Measurements from ENCODE around the gene RGS5.

The RGS5 gene

DNA sequence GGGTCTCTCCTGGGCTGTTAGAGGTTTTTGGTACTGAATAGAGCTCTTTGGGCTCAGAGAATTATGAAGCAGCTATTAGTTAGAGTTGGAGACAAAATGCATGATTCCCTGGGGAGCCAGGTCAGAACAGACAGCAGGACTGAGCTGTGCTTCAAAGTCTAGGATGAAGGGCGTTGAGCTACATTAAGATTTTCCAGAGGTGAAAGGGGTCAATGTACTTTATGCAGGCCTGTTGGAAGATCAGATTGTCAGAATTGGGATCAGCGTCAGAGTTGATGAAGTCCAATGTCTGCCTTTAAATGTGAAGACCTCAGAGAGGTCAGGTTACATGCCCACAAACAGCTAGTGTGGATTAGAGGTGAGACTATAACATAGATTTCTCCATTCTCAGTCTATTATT, 53.8 kb downstream of the RGS5 start:
- Histone ChIP-seq H3K4me3 (ENCODE audit: low read length) (no peak overlapping the region), H2AFZ (ENCODE audit: low read depth, low read length) (no peak overlapping the region), H3K79me2 (ENCODE audit: low read length) (no peaks in the 10 kb centered on the region), H3K9ac (ENCODE audit: low read length) (no peak overlapping the region), H3K27me3 (ENCODE audit: low read depth, low read length) (peaks cover 3% of the 10 kb centered on the region; the same call in 1 of the 2 replicates), H3K4me1 (ENCODE audit: low read length) (no peaks in the 10 kb centered on the region), H3K36me3 (replicated peaks; ENCODE audit: low read depth, low read length) (no peaks in the 10 kb centered on the region), H4K20me1 (ENCODE audit: insufficient read depth, low read length) (no peaks in the 10 kb centered on the region), H3K27ac (ENCODE audit: low read length) (no peak overlapping the region), H3K9me3 (ENCODE audit: insufficient read depth, low read length) (no peaks in the 10 kb centered on the region), H3K4me2 (ENCODE audit: low read length) (no peak overlapping the region)
- TF ChIP-seq, protein P1, sequence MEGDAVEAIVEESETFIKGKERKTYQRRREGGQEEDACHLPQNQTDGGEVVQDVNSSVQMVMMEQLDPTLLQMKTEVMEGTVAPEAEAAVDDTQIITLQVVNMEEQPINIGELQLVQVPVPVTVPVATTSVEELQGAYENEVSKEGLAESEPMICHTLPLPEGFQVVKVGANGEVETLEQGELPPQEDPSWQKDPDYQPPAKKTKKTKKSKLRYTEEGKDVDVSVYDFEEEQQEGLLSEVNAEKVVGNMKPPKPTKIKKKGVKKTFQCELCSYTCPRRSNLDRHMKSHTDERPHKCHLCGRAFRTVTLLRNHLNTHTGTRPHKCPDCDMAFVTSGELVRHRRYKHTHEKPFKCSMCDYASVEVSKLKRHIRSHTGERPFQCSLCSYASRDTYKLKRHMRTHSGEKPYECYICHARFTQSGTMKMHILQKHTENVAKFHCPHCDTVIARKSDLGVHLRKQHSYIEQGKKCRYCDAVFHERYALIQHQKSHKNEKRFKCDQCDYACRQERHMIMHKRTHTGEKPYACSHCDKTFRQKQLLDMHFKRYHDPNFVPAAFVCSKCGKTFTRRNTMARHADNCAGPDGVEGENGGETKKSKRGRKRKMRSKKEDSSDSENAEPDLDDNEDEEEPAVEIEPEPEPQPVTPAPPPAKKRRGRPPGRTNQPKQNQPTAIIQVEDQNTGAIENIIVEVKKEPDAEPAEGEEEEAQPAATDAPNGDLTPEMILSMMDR (IDR thresholded peaks at IDR 0.05; ENCODE audit: low read depth, low read length) = no peak
- no peak for TF ChIP-seq EZH2phosphoT487 (IDR thresholded peaks at IDR 0.05; ENCODE audit: low read depth)

DNA sequence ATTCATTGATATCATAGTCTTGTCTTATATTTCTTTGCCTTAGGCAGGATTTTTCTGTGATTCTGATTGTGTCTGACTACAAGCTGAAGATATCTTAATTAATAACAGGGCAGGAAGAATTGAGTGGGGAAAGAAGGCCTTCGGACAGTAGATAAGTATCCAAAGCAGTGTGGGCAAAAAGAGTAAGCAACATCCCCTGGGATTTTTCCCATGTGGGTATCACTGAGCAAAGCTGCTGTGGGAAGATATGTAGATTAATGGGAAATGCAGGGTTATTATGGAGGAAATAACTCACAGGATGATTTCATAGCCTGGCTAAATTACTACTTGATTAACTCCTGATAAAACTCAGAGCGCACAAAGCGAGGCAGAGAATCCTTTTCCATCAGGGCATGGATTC, 55.7 kb downstream of the RGS5 start:
- Histone ChIP-seq H4K20me1 (ENCODE audit: insufficient read depth, low read length) (no peaks in the 10 kb centered on the region), H3K4me1 (ENCODE audit: low read length) (no peaks in the 10 kb centered on the region), H3K36me3 (replicated peaks; ENCODE audit: low read depth, low read length) (no peaks in the 10 kb centered on the region), H3K4me2 (ENCODE audit: low read length) (no peak overlapping the region), H2AFZ (ENCODE audit: low read depth, low read length) (no peak overlapping the region), H3K9ac (ENCODE audit: low read length) (no peak overlapping the region), H3K27me3 (ENCODE audit: low read depth, low read length) (peaks cover 3% of the 10 kb centered on the region; the same call in 1 of the 2 replicates), H3K27ac (ENCODE audit: low read length) (no peak overlapping the region), H3K79me2 (ENCODE audit: low read length) (no peaks in the 10 kb centered on the region), H3K9me3 (ENCODE audit: insufficient read depth, low read length) (no peaks in the 10 kb centered on the region), H3K4me3 (ENCODE audit: low read length) (no peak overlapping the region)
- TF ChIP-seq, protein P1 (IDR thresholded peaks at IDR 0.05; ENCODE audit: low read depth, low read length) = no peak
- no peak for TF ChIP-seq EZH2phosphoT487 (IDR thresholded peaks at IDR 0.05; ENCODE audit: low read depth)

DNA sequence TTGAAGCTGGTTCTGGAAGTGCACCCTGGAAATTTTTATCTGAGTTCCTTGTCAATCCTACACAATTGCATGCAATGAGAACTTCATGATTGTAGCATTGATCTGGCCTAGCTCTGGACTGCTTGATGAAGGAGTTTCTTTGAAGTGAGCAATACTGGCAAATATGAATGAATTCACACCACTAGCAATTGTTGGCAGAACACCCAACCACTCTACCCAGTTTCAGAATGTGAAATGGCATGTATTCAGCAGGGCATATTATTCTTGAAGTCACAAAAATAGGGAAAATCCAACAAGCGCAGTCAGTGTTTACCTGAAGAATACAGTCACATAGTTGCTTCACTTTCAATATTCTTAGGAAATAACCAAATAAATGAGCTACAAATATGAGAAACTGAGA, 57.3 kb downstream of the RGS5 start:
- Histone ChIP-seq H3K4me2 (ENCODE audit: low read length) (no peak overlapping the region), H3K36me3 (replicated peaks; ENCODE audit: low read depth, low read length) (no peaks in the 10 kb centered on the region), H3K27ac (ENCODE audit: low read length) (no peak overlapping the region), H4K20me1 (ENCODE audit: insufficient read depth, low read length) (no peaks in the 10 kb centered on the region), H3K4me1 (ENCODE audit: low read length) (no peaks in the 10 kb centered on the region), H3K9me3 (ENCODE audit: insufficient read depth, low read length) (no peaks in the 10 kb centered on the region), H2AFZ (ENCODE audit: low read depth, low read length) (no peak overlapping the region), H3K9ac (ENCODE audit: low read length) (no peak overlapping the region), H3K79me2 (ENCODE audit: low read length) (no peaks in the 10 kb centered on the region), H3K4me3 (ENCODE audit: low read length) (no peak overlapping the region), H3K27me3 (ENCODE audit: low read depth, low read length) (peaks cover 3% of the 10 kb centered on the region; the same call in 1 of the 2 replicates)
- TF ChIP-seq, protein P1 (IDR thresholded peaks at IDR 0.05; ENCODE audit: low read depth, low read length) = no peak
- TF ChIP-seq EZH2phosphoT487 (IDR thresholded peaks at IDR 0.05; ENCODE audit: low read depth) = no peak

DNA sequence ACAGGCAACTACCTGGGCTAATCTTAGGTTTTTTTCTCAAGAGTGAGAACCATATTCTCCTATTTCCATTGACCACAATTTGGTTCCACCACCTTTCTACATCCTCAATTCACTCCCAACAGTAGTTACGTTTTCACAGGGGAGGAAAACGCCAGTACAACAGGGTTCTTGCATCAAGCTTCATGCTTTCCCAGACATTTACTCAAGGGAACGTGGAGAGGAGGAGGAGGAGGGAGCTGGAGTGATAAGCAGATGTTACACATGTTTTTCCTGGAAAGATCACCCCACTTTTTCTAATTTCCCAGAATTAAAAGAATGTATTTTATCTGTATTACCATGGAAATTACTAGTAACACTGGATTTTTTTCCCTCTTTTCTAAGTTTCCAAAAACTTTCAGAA, 58.3 kb downstream of the RGS5 start:
- Histone ChIP-seq H3K79me2 (ENCODE audit: low read length) (no peaks in the 10 kb centered on the region), H3K27ac (ENCODE audit: low read length) (no peak overlapping the region), H3K4me1 (ENCODE audit: low read length) (no peaks in the 10 kb centered on the region), H3K4me2 (ENCODE audit: low read length) (no peak overlapping the region), H2AFZ (ENCODE audit: low read depth, low read length) (no peak overlapping the region), H3K4me3 (ENCODE audit: low read length) (no peak overlapping the region), H3K27me3 (ENCODE audit: low read depth, low read length) (peaks cover 3% of the 10 kb centered on the region; the same call in 1 of the 2 replicates), H4K20me1 (ENCODE audit: insufficient read depth, low read length) (no peaks in the 10 kb centered on the region), H3K9me3 (ENCODE audit: insufficient read depth, low read length) (no peaks in the 10 kb centered on the region), H3K9ac (ENCODE audit: low read length) (no peak overlapping the region), H3K36me3 (replicated peaks; ENCODE audit: low read depth, low read length) (no peaks in the 10 kb centered on the region)
- TF ChIP-seq, protein P1 (IDR thresholded peaks at IDR 0.05; ENCODE audit: low read depth, low read length) = no peak
- no peak for TF ChIP-seq EZH2phosphoT487 (IDR thresholded peaks at IDR 0.05; ENCODE audit: low read depth)
